GM19035 (cell line): Measurements from ENCODE around the gene GIMAP8.
"Not testable (repeated sequence)": the region's sequence is repeated elsewhere in the genome, so short reads cannot be mapped to it uniquely, and the experiment has no call there.

Source experiments
- ATAC-seq: cut with Tn5 transposase; IDR thresholded peaks from one replicate; pipeline ENCODE4 v1.9.1; 2021; ENCODE audit not compliant: unreplicated experiment

GIMAP8 gene

DNA sequence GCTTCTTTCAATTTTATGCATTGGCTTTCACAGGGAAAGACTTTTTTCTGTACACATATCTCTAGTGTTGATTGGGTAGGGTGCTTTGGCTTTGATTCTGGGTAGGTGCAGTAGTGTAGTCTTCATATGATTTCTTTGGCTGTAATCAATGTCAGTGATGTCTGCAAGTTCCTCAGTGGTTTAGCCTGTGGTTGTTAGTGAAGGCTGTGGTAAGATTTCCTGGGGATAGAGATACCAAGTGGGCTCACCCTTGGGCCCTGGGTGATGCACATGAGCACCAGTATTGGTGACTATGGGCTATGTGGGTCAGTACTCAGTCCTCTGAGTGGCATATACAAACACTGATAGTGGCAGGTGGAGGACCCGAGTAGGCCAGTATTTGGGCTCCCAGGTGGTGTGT is 13.0 kb downstream of the GIMAP8 start:
- ATAC-seq = no peak

DNA sequence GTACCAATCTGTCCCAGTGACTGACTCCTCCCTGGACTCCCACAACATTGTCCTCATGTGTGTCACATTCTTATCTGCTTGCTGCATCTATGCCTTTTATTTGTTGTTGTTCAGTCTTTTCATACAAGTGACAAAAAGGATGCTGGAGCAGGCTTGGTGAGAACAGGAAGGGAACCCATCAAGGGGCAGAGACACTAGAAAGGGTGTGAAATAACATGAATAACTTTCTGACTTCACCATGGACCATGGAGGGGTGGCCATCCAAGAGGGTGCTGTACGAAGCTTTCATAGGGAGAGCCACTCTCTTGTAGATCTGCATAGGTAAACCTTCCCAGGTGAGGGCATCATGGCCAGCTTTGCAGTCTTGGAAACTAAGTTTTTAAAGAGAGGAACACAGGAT is 14.5 kb downstream of the GIMAP8 start:
- ATAC-seq = no peak

DNA sequence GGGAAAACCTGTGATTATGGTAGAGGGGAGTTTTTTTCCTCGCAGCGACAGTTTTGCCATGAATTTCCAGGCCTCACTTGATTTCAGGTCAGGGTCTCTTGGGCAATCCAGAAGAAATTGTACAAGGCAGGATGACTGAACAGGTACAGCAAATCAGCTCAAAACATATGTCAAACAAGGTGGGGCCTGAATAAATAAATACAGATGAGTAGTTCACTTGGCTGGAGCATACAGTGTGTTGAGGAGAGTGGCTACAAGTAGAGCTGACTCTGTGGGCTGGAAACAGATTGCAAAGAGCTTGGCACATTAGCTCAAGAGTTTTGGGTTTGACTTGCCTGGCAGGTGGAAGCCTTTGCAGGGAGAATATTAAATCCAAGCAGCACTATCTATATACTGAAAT is 15.0 kb downstream of the GIMAP8 start:
- no peak for ATAC-seq

DNA sequence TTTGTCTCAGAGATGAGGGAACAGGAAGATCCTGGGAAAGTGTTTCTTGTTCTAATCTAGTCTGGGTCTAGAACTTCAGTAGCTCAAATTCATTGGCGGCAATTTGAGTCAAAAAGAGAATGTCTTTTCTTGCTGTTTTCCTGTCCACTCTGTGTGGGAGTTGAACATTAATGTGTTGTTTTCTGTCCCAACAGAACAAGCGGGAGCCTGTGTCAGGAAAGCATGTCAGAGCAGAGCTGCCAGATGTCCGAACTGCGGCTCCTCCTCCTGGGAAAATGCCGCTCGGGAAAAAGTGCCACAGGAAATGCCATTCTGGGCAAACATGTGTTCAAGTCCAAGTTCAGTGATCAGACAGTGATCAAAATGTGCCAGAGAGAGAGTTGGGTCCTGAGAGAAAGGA is 16.0 kb downstream of the GIMAP8 start:
- no peak for ATAC-seq

DNA sequence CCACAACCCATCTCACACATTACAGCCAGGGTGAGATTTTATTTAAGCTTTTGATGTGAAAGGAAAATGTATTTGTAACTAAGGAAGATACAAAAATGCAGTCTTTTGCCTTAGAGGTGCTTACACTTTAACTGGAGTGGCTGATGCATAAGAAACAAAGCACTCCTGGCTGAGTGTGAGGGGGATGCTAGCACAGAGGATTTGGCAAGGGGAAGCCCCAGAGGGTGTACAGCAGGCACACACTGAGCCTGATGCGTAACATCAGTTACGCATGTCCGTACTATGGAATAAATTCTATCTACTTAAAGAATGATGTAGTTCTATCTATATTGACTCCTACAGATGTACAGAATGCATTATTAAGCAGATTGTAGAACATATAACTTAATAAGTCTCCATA is 17.8 kb downstream of the GIMAP8 start:
- no peak for ATAC-seq

DNA sequence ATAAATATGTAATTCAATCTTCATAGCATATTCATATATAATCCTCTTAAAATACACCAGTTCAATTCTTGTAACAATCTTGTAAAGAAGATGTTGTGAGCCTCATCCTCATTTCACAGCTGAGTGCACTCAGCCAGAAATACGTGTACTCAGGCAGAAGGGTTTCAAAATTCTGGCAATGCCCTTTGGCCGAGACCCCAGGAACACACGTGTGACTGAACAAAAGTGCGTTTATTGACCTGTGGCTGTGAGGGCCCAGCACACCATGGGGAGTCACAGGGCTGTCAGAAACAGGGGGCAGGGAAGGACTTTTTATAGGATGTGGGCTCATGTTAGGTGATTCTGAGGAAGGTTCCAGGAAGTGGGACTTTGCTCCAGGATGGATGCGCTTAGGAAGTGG is 21.5 kb downstream of the GIMAP8 start:
- ATAC-seq = no peak

DNA sequence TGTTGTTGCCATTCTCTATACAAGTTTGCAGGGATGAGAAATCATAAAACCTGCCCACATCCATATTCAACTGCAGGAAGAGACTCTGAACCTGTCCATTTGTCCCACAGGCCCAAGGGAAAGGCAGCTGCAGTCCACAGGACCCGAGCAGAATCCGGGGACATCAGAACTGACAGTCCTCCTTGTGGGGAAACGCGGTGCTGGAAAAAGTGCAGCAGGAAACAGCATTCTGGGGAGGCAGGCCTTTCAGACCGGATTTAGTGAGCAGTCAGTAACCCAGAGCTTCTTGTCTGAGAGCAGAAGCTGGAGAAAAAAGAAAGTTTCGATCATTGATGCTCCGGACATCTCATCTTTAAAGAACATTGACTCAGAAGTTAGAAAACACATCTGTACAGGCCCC is 23.5 kb downstream of the GIMAP8 start:
- ATAC-seq = no peak

DNA sequence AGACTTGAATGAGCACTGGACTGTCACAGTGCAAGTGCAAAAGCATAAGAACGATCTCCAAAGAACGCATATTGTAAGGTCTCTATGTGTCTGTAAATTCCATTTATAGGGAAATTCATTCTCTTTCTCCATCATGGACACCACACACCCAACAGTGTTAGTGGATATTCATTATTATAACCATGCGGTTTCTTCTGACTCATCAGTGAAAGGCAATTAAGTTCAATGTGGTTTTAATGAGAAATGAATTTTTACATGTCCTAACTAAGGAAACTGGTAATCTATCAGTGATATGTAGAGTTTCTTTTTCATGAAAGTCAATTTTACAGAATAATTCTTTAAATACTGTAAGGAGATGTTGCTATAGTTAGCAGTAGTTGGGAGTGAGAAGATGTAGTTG is 25.9 kb downstream of the GIMAP8 start:
- no peak for ATAC-seq

DNA sequence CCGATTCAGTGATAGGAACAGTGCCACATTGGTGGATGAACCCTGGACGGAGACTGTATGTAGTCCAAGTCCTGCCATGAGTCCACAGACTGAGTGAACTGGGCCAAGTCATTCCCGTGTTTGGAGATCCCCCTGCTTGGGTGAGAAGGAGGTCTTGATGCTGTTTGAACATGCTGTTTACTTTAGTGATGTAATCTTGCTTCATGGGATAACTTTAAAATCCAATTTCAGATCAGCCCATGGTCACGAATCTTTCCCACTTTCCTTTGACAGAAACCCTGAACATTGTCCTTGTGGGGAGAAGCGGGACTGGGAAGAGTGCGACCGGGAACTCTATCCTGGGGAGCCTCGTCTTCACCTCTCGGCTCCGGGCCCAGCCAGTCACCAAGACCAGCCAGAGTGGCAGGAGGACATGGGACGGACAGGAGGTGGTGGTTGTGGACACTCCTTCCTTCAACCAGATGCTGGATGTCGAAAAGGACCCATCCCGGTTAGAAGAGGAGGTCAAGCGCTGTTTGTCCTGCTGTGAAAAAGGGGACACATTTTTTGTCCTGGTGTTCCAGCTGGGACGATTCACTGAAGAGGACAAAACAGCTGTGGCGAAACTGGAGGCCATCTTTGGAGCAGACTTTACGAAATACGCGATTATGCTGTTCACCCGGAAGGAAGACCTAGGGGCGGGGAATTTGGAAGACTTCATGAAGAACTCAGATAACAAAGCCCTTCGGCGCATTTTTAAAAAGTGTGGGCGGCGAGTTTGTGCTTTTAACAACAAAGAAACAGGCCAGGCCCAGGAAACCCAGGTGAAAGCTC is 26.6 kb downstream of the GIMAP8 start:
- ATAC-seq = no peak

DNA sequence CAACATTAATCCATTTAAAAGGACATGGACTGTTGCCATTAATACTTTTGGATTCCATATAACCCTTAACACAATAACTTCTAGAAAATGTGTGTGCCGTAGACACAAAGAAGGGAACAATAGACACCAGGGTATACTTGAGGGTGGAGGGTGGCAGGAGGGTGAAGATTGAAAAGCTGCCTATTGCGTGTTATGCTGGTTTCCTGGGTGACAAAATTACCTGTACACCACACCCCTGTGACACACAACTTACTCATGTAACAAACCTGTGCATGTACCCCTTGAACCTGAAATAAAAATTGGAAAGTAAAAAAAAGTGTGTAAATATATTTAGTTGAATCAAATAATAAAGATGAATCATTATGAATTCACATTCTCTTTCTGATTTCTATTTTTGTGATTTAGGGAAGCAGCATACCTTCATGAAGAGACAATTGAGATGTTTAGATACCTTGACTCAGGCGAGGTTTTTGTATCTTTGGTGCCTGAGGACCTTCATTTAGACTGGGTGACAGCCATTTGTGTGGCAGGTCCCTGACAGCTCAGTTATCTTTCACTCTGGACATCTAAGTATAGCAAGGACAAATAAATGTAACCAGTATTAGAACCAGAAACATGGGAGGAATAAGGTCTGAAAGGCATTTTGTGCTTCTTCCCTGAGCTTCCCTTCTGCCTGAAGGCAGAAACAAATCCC is 28.7 kb downstream of the GIMAP8 start:
- ATAC-seq = no peak

DNA sequence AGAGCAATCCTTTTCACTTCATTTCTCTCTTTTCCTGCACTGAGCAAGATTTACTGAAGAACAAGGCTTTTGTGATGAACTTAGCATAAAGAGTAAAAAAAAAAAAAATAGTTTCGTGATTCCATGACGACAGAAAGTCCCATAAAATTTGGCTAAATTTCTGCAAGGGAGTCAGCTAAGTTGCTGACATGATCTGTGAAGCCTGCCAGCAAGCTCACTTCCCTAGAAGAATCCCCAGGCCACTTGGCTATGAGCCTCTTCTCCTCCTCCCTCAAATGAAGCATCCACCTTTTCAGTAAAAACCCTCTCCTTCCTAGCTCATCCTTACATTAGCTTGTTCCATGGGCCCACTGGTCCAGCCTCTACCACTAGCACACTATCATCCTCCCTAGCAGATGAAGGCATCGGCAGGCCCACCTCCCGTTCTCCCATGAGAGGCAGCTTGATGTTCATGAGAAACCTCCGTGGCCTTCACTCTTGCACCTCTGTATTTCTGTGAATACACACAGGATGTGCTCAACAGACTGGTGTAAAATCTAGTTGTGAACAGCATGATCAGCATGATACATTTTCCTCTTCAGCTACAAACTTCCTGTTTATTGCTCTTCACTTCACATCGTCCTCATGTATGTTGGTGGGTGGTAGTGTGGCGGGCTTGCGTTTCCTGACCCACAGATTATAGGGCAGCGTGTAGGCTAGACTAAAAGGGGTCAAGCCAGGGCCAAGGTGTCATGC is 30.9 kb downstream of the GIMAP8 start:
- ATAC-seq = no peak

DNA sequence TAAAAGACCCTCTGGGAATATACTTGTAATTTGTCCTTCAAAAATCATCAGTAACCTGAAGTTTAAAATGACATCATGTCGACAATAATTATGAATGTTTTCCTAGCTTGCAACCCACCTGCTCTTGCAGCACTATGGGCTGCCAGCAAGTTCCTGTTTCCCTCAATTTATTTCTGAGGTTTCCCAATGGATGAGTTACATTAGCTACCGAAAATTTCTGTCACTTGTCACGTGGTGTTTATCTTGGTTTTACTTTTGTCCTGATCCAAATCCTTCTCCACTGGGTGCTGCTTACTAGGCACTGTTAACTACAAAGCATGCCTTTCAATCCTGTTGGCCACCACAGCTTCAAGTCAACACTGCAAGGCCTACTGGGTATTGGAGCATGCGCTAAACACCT is 31.5 kb downstream of the GIMAP8 start:
- no peak for ATAC-seq

DNA sequence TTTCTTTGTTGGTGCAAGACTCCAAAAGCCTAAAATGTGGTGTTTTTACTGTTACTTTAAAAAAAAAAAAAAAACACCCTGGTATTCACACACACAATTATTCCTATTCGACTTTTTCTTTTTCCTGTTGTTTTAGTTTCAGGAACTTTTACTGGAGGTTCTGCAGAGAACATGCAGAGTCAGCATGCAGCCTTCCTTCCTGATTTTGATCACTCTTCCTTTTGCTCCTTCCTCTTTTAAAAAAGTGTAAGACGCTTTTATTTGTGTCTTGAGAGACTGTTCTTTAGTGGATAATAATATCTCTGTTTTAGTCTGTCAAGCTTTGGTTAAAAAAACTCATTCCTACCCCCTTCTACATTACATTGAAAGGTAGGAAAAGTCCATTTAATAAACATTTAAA is 33.1 kb downstream of the GIMAP8 start:
- ATAC-seq = not testable (repeated sequence)

DNA sequence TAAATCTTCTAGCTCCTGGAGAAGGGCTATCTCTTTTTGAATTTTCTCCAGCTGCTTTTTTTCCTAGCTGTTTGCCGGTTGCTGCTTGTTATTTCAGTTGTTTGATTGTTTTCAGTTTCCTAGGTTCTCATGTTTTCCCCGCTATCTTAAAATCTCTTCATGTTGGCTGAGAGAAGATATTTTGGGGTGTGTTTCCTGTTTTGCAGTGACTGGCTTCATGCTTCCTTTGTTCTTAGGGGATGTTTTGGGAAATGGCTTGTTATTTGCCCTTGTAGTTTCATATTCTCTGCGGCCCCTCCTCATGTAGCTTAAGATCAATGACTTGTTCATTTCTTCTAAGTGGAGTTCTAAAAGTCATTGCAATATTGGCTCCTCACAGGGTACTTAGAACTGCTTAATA is 33.6 kb downstream of the GIMAP8 start:
- not testable (repeated sequence) for ATAC-seq

DNA sequence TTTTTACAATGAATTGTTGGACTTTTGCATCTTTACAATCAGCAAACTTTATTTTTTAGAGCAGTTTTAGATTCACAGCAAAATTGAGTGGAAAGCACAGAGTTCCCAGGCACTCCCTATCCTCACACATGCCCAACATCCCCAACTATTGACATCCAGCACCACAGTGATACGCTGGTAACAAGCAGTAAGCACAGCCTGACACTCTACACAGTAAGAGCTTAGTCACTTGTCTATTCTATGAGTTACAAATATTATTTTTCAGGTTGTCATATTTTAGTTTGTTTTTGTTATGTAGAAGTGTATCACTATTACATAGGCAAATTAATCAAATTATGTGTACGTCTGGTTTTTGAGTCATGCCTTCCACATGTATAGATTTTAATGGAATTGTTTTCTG is 37.2 kb downstream of the GIMAP8 start:
- ATAC-seq = no peak

DNA sequence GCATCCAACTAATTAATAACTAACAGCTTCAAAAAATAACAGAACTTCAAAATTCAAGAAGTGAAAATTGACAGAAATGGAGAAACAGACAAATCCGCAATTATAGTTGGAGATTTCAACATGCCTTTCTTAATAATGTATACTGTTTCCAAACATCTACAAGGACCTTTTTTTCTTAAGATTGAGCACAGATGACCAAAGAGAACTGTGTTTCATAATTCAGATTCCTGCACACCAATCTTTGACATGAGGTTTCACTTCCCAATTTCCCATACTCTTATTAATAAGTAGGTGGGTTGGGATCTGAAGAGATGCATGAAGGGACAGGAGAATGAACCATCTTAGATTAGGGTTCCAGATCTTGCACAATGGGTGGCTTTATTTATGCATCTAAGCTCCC is 39.4 kb downstream of the GIMAP8 start:
- no peak for ATAC-seq

DNA sequence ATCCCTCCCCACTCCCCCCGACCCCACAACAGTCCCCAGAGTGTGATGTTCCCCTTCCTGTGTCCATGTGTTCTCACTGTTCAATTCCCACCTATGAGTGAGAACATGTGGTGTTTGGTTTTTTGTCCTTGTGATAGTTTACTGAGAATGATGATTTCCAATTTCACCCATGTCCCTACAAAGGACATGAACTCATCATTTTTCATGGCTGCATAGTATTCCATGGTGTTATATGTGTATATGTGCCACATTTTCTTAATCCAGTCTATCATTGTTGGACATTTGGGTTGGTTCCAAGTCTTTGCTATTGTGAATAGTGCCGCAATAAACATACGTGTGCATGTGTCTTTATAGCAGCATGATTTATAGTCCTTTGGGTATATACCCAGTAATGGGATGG is 43.0 kb downstream of the GIMAP8 start:
- ATAC-seq = not testable (repeated sequence)

DNA sequence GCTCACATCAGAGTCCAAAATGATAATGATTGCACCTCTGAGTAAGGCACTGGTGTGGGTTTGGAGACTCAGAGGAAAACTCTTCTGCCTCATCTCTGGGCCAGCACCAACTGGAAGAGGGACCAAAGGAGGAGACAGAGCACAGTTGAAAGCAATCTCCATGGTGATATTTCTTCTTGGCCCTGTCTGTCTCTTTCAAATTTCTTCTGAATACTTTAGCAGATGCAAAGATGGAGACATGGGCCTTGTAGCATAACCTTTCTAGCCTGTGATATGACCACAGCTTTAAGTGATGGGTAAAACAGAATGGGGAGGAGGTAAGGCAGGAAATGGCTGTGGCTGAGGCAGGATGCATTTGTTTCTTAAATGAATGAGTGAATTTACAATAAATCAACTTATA is 52.1 kb downstream of the GIMAP8 start:
- no peak for ATAC-seq

DNA sequence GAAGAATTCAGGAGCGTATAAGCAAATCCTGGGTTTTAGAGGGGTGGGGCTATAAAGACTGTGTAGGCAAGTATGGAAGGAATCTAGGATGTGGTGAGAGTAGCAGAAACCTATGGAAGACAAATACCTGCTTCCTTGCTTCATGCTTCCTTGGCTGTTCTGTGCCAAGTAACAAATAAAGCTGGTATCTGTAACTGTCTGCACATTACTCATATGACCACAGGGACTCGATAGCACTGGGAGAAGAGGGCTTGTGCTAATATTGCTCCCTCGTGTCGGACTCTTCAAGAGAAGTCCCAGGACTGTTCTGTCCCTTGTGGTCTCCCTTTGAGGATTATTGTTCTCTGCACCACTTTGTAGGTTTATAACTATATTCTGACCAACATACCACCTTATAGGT is 52.7 kb downstream of the GIMAP8 start:
- no peak for ATAC-seq

DNA sequence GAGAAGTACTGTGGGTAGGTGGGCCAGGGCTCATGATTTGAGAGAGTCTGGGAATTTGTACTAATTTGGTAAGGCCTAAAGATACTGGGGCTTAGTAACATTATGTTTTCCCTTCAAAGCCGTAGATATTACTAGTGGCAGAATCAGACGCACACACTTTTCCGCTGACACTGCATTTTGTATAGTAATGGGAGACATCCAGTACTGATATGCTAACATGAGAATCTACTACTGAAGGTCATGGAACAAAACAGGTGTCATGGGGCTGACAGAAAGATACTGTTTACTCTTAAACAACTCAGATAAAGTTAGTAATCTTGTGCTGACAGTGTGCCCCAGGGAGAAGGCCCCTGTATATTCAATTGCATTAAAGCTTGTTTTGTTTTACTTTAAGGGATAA is 53.2 kb downstream of the GIMAP8 start:
- ATAC-seq = no peak

DNA sequence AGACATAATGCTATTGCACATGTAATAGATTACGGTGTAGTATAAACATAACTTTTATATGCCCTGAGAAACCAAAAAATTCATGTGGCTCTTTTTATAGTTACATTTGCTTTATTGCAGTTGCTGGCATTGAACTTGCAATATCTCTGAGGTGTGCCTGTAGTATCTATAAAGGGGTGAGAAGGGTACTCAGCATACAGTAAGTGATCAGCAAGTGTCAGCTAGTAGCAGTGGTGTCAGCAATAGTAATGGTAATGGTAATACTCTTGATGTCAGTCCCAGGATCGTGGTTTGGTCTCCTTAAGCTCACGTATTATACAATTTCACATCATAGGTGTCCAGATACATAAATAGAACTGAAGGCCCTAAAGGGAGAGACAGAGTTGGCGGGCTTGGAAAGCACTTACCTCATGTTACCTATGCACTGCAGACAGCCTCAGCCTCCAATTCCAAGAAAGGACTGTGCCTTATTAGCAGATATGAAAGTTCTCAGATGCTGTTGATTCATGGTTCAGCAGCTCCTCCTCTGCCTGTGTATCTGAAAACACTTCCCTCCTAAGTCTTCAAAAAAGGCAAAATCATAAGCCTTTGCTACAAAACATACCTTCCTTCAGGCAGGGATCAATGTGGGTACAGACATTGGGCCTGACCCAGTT is 57.6 kb downstream of the GIMAP8 start:
- ATAC-seq = no peak

DNA sequence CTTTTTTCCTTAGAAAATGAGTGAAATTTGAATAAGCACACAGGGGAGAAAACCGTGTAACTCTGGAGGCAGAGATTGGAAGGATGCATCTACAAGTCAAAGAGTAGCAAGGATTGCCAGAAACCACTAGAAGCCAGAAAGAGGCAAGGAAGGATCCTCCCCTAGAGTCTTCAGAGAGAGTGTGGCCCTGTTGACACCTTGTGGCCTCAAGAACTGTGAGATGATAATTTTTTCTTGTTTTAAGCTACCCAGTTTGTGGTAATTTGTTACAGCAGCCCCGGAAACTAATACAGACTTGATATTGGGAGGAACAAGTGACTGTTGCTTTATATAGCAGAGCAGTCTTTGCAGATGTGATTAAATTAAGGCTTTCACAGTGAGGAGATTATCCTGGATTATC is 60.6 kb downstream of the GIMAP8 start:
- no peak for ATAC-seq
